ENCODE data around the gene NPTX2. TPM values are rescaled to one million over a fixed set of nuclear protein-coding genes. Genes with fewer than 3 reads are reported as not detected.

Gene NPTX2
- total and polyA plus RNA-seq, 2 of the 8 experiments (the other 6 are each of a cell fraction or from before 2014, with no cell fraction given), result 18.4 to 19.2 TPM

DNA sequence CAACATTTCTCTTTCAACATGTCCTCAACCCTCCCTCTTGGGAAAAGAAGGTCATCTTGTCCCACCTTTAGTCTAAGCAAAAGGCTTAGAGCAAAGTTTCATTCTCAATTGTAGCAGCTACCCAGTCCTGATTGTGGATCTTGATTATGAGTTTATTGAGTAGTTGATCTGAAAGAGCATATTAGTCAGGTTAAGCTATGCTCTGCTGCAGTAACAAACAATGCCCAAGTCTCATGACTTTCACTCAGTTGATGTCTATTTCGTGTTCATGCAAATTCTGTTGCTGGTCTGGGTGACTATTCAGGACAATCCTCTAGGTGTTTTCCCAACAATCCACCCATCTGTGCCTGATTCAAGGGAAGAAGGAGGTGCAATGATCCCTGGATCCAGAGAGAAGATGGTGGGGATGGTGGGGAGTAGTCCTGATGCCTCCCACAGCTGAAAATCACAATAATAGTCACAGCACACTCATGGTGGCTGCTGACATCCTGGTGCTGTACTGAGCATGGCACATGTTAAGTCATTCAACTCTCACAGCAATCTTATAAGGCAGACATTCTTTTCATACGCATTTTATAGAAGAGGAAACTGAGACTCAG, 54.7 kb downstream of the NPTX2 start (continued):
- TF ChIP-seq CHD7 (IDR thresholded peaks at IDR 0.05; ENCODE audit: insufficient replicate concordance, low read length) (no peak), KDM1A (IDR thresholded peaks at IDR 0.05; ENCODE audit: borderline replicate concordance, low read length) (no peak), RXRA (IDR thresholded peaks at IDR 0.05; ENCODE audit: insufficient read depth, low read depth, low read length) (no peak), CREB1 (IDR thresholded peaks at IDR 0.05) (no peak), TAF7 (optimal IDR thresholded peaks at IDR 0.05; ENCODE audit: borderline replicate concordance, low read depth, low read length) (no peak), EZH2 (IDR thresholded peaks at IDR 0.05; ENCODE audit: low read depth, low read length, severe bottlenecking) (no peak), RNF2 (IDR thresholded peaks at IDR 0.05; ENCODE audit: borderline replicate concordance, low read depth, low read length, missing control alignments, poor library complexity, severe bottlenecking) (no peak), KDM4A (IDR thresholded peaks at IDR 0.05; ENCODE audit: low read depth, low read length, severe bottlenecking) (no peak)
